ENCODE results near the gene TOLLIP. TPM values are rescaled to one million over a fixed set of nuclear protein-coding genes. Genes with fewer than 3 reads are reported as not detected.

TOLLIP gene
- total RNA-seq, 2 donors from 2014 or later, result 51.1 to 63.9 TPM

DNA sequence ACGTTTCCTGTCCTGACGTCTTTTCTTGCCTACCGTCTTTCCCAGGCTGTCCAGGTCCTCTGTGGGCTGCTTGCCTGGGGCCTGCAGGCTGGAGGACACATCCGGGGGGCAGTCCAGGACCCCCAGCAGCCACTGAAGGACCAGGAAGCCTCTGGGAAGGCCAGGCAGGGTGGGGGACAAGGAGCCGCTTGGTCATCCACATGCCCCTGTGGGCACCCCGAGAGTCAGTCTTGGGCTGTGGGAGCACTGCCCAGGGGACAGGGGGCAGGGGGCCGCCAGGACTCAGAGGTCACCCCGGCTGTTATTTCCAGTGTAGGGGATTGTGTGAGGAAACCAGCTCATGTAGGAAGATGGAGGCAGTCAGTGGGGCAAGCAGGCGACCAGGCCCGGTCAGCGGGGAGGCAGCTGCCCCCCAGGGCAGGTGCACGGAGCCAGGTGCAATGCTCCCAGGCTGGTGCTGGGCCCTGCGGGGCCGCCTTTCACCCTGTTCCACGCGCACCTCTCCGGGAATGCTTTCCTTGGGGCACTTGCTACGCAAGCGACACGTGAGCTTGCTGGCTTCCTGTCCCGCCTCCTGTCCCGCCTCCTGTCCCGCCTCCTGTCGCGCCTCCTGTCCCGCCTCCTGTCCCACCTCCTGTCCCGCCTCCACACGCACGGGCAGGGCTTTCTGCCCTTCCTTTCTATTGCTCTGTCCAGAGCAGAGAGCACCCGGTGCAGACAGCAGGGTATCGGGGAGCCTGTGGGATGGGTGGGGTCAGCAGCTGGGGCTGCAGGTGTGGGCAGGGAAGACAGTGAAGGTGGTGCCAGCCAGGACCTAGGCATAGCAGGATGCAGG, 47.0 kb downstream of the TOLLIP start:
- peak; percentile 94 to 96 (median 96) for DNase-seq
- Histone ChIP-seq H3K9me3 (no peaks in the 10 kb centered on the region), H3K27me3 (no peaks in the 10 kb centered on the region), H3K4me1 (peaks cover 14% of the 10 kb centered on the region), H3K36me3 (replicated peaks in 1 of 2; ENCODE audit: insufficient read depth in 1 of 2, low read depth in 2 of 2) (no peaks in the 10 kb centered on the region), H3K27ac (peak overlapping the region; percentile 18 to 82 (median 62)), H3K4me3 (no peak overlapping the region)
- 11 to 13% methylated on average over 29 to 31 of the region's 31 CpGs for WGBS, 2 donors
- intact Hi-C loops (cut with DNase I), result no loop called here
- TF ChIP-seq CTCF (IDR thresholded peaks at IDR 0.05) (no peak), POLR2A (IDR thresholded peaks at IDR 0.05) (peak; percentile 11 to 76 (median 64))
- ATAC-seq, result peak; percentile 95

DNA sequence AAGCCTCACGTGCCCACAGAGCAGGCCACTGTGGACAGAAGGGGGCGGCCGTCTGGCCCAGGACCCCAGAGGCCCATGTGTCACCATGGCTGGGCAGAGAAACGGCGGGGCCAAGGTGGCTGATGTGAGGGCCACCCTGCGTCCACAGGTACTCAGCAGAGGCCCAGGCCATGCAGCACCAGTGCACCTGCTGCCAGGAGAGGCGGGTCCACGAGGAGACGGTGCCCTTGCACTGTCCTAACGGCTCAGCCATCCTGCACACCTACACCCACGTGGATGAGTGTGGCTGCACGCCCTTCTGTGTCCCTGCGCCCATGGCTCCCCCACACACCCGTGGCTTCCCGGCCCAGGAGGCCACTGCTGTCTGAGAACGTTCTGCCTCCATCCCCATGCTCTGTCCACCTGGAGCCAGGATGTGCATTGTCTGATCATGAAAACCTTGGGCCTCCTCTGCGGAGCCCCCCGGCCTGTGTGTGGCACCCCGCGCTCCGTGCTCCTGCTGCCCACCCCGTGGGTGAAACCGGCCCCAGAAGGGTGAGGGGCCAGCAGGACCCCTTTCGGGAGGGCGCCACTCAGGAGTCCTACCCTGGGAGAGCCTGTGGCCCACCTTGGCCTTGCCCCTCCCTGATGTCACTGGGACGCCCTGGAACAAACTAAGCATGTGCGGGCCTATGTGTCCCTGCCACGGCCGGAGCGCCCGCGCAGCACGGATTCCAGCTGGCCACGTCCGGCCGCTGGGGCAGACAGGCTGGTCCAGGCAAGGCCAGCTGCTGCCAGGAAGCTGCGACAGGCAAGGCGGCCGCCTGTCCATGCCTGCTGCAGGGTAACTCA, 48.0 kb downstream of the TOLLIP start:
- Histone ChIP-seq H3K4me1 (peaks cover 14% of the 10 kb centered on the region), H3K27ac (no peak overlapping the region), H3K9me3 (no peaks in the 10 kb centered on the region), H3K27me3 (no peaks in the 10 kb centered on the region), H3K4me3 (no peak overlapping the region), H3K36me3 (replicated peaks in 1 of 2; ENCODE audit: insufficient read depth in 1 of 2, low read depth in 2 of 2) (no peaks in the 10 kb centered on the region)
- no peak for TF ChIP-seq POLR2A (IDR thresholded peaks at IDR 0.05)
- TF ChIP-seq CTCF (IDR thresholded peaks at IDR 0.05), result no peak
- ATAC-seq (no peak), DNase-seq (no peak)
- WGBS, 2 donors, result 85 to 88% methylated on average over 13 to 34 of the region's 39 CpGs
- intact Hi-C loops (cut with DNase I), result no loop called here

DNA sequence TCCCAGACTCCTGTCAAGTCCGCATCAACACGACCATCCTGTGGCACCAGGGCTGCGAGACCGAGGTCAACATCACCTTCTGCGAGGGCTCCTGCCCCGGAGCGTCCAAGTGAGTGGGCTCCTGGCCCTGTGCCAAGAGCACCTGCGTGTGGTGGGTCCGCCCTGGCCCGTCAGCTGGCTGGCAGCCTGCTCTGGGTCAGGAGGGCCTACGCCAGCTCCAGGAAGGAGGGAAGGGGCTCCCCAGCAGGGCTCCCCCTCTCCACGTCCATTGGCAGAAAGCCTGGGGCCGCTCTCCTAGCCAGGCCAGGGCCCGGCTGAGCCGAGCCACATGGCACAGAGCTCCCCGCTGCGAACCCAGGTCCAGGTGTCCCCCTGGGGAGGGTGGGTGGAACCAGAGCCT, 48.8 kb downstream of the TOLLIP start:
- Histone ChIP-seq H3K36me3 (replicated peaks in 1 of 2; ENCODE audit: insufficient read depth in 1 of 2, low read depth in 2 of 2) (no peaks in the 10 kb centered on the region), H3K27ac (no peak overlapping the region), H3K4me3 (no peak overlapping the region), H3K27me3 (no peaks in the 10 kb centered on the region), H3K4me1 (peaks cover 14% of the 10 kb centered on the region), H3K9me3 (no peaks in the 10 kb centered on the region)
- no peak for TF ChIP-seq POLR2A (IDR thresholded peaks at IDR 0.05)
- TF ChIP-seq CTCF (IDR thresholded peaks at IDR 0.05), result no peak
- no peak for DNase-seq
- intact Hi-C loops (cut with DNase I), result no loop called here
- no peak for ATAC-seq
- 73 to 88% methylated on average over 7 to 13 of the region's 17 CpGs for WGBS, 2 donors

DNA sequence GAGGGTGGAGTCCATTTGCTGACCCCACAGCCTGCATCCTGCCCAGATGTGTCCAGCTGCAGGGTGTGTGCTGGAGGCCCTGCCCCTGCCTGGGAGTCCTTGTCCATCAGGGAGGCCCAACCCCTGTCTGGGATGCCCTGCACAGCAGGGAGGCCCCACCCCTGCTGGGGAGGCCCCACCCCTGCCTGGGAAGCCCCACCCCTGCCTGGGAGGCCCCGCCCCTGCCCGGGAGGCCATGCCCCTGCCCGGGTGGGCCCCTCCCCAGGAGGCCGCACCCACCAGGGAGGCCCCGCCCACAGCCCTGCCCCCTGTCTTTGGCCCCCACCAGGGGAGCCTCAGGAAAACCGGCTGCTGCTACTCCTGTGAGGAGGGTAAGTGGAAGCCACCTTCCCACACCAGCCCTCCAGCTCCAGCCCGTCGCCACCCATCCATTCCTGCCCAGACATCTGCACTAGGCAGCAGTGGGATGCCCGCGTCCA, 49.4 kb downstream of the TOLLIP start:
- no peak overlapping the region for H3K27ac ChIP-seq
- no peak for TF ChIP-seq CTCF (IDR thresholded peaks at IDR 0.05)
- TF ChIP-seq POLR2A (IDR thresholded peaks at IDR 0.05), result no peak
- no peaks in the 10 kb centered on the region for H3K27me3 ChIP-seq
- ATAC-seq, result no peak
- H3K4me1 ChIP-seq, result peaks cover 14% of the 10 kb centered on the region
- intact Hi-C loops (cut with DNase I), result no loop called here
- H3K36me3 ChIP-seq (replicated peaks in 1 of 2; ENCODE audit: insufficient read depth in 1 of 2, low read depth in 2 of 2), result no peaks in the 10 kb centered on the region
- no peak for DNase-seq
- WGBS, 2 donors, result 77% methylated on average over 10 of the region's 10 CpGs; no CpG with 5 or more reads in 1 of the 2 donors
- no peaks in the 10 kb centered on the region for H3K9me3 ChIP-seq
- H3K4me3 ChIP-seq, result no peak overlapping the region

All from body of pancreas (tissue), 4 donors.